NCI-H82 (cell line): ENCODE measurements around the gene PAPOLB.
A peak's percentile ranks its signal among the peaks of the same experiment; 100 is the strongest.

Source experiments
- DNase-seq: peaks from one replicate; lab custom pipeline; 2025; lab: John Stamatoyannopoulos, UW

Gene PAPOLB

GRCh38 chr7:4842319-4843064 is 19.3 kb downstream of the PAPOLB start:
- no peak for DNase-seq

GRCh38 chr7:4841836-4842235 is 20.0 kb downstream of the PAPOLB start:
- DNase-seq, result no peak

GRCh38 chr7:4841007-4841784 is 20.6 kb downstream of the PAPOLB start:
- no peak for DNase-seq

- DNase-seq, result peak; percentile 24
Observed at GRCh38 chr7:4840079-4840501, 21.7 kb downstream of the PAPOLB start.

- no peak for DNase-seq
Observed at GRCh38 chr7:4838626-4839334, 23.1 kb downstream of the PAPOLB start.

GRCh38 chr7:4837803-4838625 is 23.8 kb downstream of the PAPOLB start:
- peak; percentile 52 for DNase-seq

- no peak for DNase-seq
Observed at GRCh38 chr7:4837041-4837802, 24.6 kb downstream of the PAPOLB start.

- no peak for DNase-seq
Observed at GRCh38 chr7:4836206-4836661, 25.6 kb downstream of the PAPOLB start.

- DNase-seq, result no peak
Observed at GRCh38 chr7:4835398-4836205, 26.2 kb downstream of the PAPOLB start.

- no peak for DNase-seq
Observed at GRCh38 chr7:4834601-4835397, 27.0 kb downstream of the PAPOLB start.

- no peak for DNase-seq
Observed at GRCh38 chr7:4833691-4834600, 27.9 kb downstream of the PAPOLB start.

- no peak for DNase-seq
Observed at GRCh38 chr7:4833176-4833575, 28.7 kb downstream of the PAPOLB start.

- no peak for DNase-seq
Observed at GRCh38 chr7:4832711-4833110, 29.1 kb downstream of the PAPOLB start.

- DNase-seq, result no peak
Observed at GRCh38 chr7:4831723-4832495, 29.9 kb downstream of the PAPOLB start.

GRCh38 chr7:4830176-4830575 is 31.7 kb downstream of the PAPOLB start:
- peak; percentile 90 for DNase-seq

- no peak for DNase-seq
Observed at GRCh38 chr7:4828720-4829383, 33.0 kb downstream of the PAPOLB start.

GRCh38 chr7:4825081-4825480 is 36.7 kb downstream of the PAPOLB start:
- no peak for DNase-seq
